Heart right ventricle (tissue), 16 donors: ENCODE data around the gene CDCA8. TPM values are rescaled to one million over a fixed set of nuclear protein-coding genes. Genes with fewer than 3 reads are reported as not detected.

Source experiments
- ATAC-seq, 8 donors: fragments of 200-7000 bp; cut with Tn5 transposase; one replicate each; pipeline ENCODE4 v1.9.1; 2020; ENCODE audit warnings: mild to moderate bottlenecking in 8 of 8, moderate library complexity in 8 of 8, moderate number of reproducible peaks in 1 of 8
- DNase-seq, 2 donors: peaks; one replicate each; pipeline ENCODE4 v3.0.0-alpha.2; 2020
- H3K27ac ChIP-seq, 10 donors: fragments of 200-600 bp; sonication (generic) in 2 of 10; one replicate each; pipeline versions ENCODE4 v1.5.0 to v1.8.0; 2020 to 2022; ENCODE audit warnings: mild to moderate bottlenecking in 3 of 10
- H3K27me3 ChIP-seq, 7 donors: fragments of 200-600 bp; one replicate each; pipeline ENCODE4 v1.8.0; 2021 to 2022; ENCODE audit warnings: mild to moderate bottlenecking in 2 of 7
- H3K36me3 ChIP-seq, 9 donors: fragments of 200-600 bp; sonication (generic) in 1 of 9; one replicate each; pipeline versions ENCODE4 v1.5.0 to v1.8.0; 2020 to 2022; ENCODE audit warnings: mild to moderate bottlenecking in 2 of 9
- H3K4me1 ChIP-seq, 9 donors: fragments of 200-600 bp; sonication (generic) in 1 of 9; one replicate each; pipeline versions ENCODE4 v1.5.0 to v1.8.0; 2020 to 2022; ENCODE audit warnings: mild to moderate bottlenecking in 4 of 9
- H3K4me3 ChIP-seq, 10 donors: fragments of 200-600 bp; sonication (generic) in 2 of 10; one replicate each; pipeline versions ENCODE4 v1.5.0 to v1.8.0; 2020 to 2022; ENCODE audit warnings: mild to moderate bottlenecking in 7 of 10, moderate library complexity in 2 of 10
- H3K9me3 ChIP-seq, 11 donors: fragments of 200-600 bp in 10 of 11; sonication (generic) in 2 of 11; one replicate each; pipeline versions ENCODE4 v1.5.0 to v1.8.0; 2013 to 2022; ENCODE audit warnings: mild to moderate bottlenecking in 2 of 11, control low read depth in 1 of 11, moderate library complexity in 1 of 11
- CTCF ChIP-seq, 9 donors: fragments of 200-600 bp; sonication (generic) in 2 of 9; IDR thresholded peaks; one replicate each; pipeline versions ENCODE4 v1.5.0 to v1.8.0; 2021 to 2022; ENCODE audit warnings: antibody characterized with exemption in 9 of 9, mild to moderate bottlenecking in 5 of 9, moderate library complexity in 1 of 9
- WGBS, 2 donors: extraction: QIAGEN DNeasy Blood & Tissue Kit; methylation state at CpG; one replicate each; pipeline ENCODE4 v1.1.7; 2013; ENCODE audit warnings: inconsistent platforms in 1 of 2; 5-methylcytosine and 5-hydroxymethylcytosine counted together
- intact Hi-C, 10 donors: fragments of 100-400 bp; cut with DNase I; formaldehyde crosslinking; loops; one replicate each; pipeline versions ENCODE4 v1.11.1 to v1.14.2; 2022
- polyA plus RNA-seq, 2 donors: library from polyadenylated mRNA; stranded (reverse); fragments of 200-250 nt; gene quantifications; one replicate each; pipeline ENCODE4 v1.2.3, GENCODE V29; 2013
- total RNA-seq, 10 donors: library from RNA; stranded (reverse); fragmentation: NEBNext Ultra II Directional in 3 of 10; extraction: Animal tissue kit (Norgen Biotek cat#: 25700) in 3 of 10; gene quantifications; one replicate each; pipeline versions ENCODE4 v1.2.1 to v1.2.4, GENCODE V29; 2021 to 2023
- donor health status: Arrhythmogenic right ventricular cardiomyopathy.
- donor health status: ischemic (EF 13 %, LVEDD 7.1; RV severe dilation, severe dysfunction).
- donor health status: healthy with polysubstance abuse.
- donor health status: DM: no; HTN: yes; CAD: no.
- donor health status: DM: no; HTN: no; CAD: no.
- donor health status: ischemic (EF 25% LVEDD 6.9; RV normal size, moderate dysfunction).
- donor health status: ischemic (EF 25% LVEDD 5.7; RV mildly dilated, moderate dysfunction).
- donor health status: healthy.
- donor health status: DM: yes; HTN: yes; CAD: no.
- donor health status: Ischemic cardiomyopathy.
- donor health status: ischemic (EF 35%, LVEDD 5.7; RV mildly dilated, moderate dysfunction).
- donor health status: nonischemic (EF 11% LVEDD 7.7; RV severe dilation, severe dysfunction).
- donor health status: DM: yes; HTN: yes; CAD: no.
- donor health status: PGD.
- donor health status: ischemic (EF 29% LVEDD 5.4; RV normal size, mild dysfunction).
- donor health status: nonischemic (EF 23%, LVEDD 6.1; RV moderate dilation, normal function).

Gene CDCA8
- total and polyA plus RNA-seq, 12 donors, result 0.09 to 2.9 (median 0.41) TPM; not detected in 1

GRCh38 chr1:37741662-37742061 is 49.3 kb downstream of the CDCA8 start:
- no peak overlapping the region for H3K27ac ChIP-seq
- no peaks in the 10 kb centered on the region for H3K36me3 ChIP-seq
- H3K4me3 ChIP-seq, result no peak overlapping the region
- intact Hi-C loops, result no loop called here
- no peak for ATAC-seq
- no peak for DNase-seq
- H3K4me1 ChIP-seq, result no peaks in the 10 kb centered on the region
- H3K9me3 ChIP-seq, result peaks cover 0 to 9% (median under 1%) of the 10 kb centered on the region in 11 donors
- WGBS, 2 donors, result 29% methylated on average over 6 of the region's 6 CpGs
- no peak for TF ChIP-seq CTCF (IDR thresholded peaks at IDR 0.05)
- peaks cover 0 to 61% (median 40%) of the 10 kb centered on the region in 7 donors for H3K27me3 ChIP-seq

GRCh38 chr1:37746806-37747205 is 54.5 kb downstream of the CDCA8 start:
- peaks cover 0 to 78% (median 63%) of the 10 kb centered on the region in 7 donors for H3K27me3 ChIP-seq
- H3K4me3 ChIP-seq, result no peak overlapping the region
- intact Hi-C loops, result no loop called here
- no peak overlapping the region for H3K27ac ChIP-seq
- no peaks in the 10 kb centered on the region for H3K36me3 ChIP-seq
- 95 to 97% methylated on average over 3 of the region's 3 CpGs for WGBS, 2 donors
- ATAC-seq (no peak), DNase-seq (no peak)
- TF ChIP-seq CTCF (IDR thresholded peaks at IDR 0.05), result no peak
- no peaks in the 10 kb centered on the region for H3K4me1 ChIP-seq
- H3K9me3 ChIP-seq, result peaks cover 0 to 18% (median 0%) of the 10 kb centered on the region in 11 donors

GRCh38 chr1:37748565-37748964 is 56.2 kb downstream of the CDCA8 start:
- no peak overlapping the region for H3K4me3 ChIP-seq
- no peak overlapping the region for H3K27ac ChIP-seq
- TF ChIP-seq CTCF (IDR thresholded peaks at IDR 0.05), result no peak
- intact Hi-C loops, result no loop called here
- ATAC-seq (no peak), DNase-seq (no peak)
- H3K9me3 ChIP-seq, result peaks cover 0 to 18% (median 0%) of the 10 kb centered on the region in 11 donors
- H3K4me1 ChIP-seq, result no peaks in the 10 kb centered on the region
- peaks cover 0 to 82% (median 66%) of the 10 kb centered on the region in 7 donors for H3K27me3 ChIP-seq
- no peaks in the 10 kb centered on the region for H3K36me3 ChIP-seq
- WGBS, 2 donors, result 86 to 93% methylated on average over 1 of the region's 1 CpG

- intact Hi-C loops, result no loop called here
- Histone ChIP-seq H3K36me3 (no peaks in the 10 kb centered on the region), H3K9me3 (peaks cover 0 to 8% (median 0%) of the 10 kb centered on the region in 11 donors), H3K4me3 (peak overlapping the region in 2 of 10 donors; percentile 5 to 24), H3K27me3 (peaks cover 0 to 99% (median 89%) of the 10 kb centered on the region in 7 donors), H3K4me1 (no peaks in the 10 kb centered on the region), H3K27ac (no peak overlapping the region)
- no peak for TF ChIP-seq CTCF (IDR thresholded peaks at IDR 0.05)
- ATAC-seq (no peak), DNase-seq (no peak)
- 23 to 27% methylated on average over 11 of the region's 11 CpGs for WGBS, 2 donors
Measured at GRCh38 chr1:37752213-37752582, 59.9 kb downstream of the CDCA8 start.
